Stimulated activated CD8-positive, alpha-beta memory T cell treated with anti-CD3 and anti-CD28 coated beads, Interleukin-2, amount 100 ng/mL, for 1 hour (primary cell): ENCODE data around the gene ARPC3.
"Not testable (repeated sequence)": the region's sequence is repeated elsewhere in the genome, so short reads cannot be mapped to it uniquely, and the experiment has no call there.

Experiments used
- DNase-seq, 2 donors: peaks; one replicate each; pipeline ENCODE4 v3.0.0-alpha.2; 2020; ENCODE audit warnings: low read depth in 2 of 2

ARPC3 gene

DNA sequence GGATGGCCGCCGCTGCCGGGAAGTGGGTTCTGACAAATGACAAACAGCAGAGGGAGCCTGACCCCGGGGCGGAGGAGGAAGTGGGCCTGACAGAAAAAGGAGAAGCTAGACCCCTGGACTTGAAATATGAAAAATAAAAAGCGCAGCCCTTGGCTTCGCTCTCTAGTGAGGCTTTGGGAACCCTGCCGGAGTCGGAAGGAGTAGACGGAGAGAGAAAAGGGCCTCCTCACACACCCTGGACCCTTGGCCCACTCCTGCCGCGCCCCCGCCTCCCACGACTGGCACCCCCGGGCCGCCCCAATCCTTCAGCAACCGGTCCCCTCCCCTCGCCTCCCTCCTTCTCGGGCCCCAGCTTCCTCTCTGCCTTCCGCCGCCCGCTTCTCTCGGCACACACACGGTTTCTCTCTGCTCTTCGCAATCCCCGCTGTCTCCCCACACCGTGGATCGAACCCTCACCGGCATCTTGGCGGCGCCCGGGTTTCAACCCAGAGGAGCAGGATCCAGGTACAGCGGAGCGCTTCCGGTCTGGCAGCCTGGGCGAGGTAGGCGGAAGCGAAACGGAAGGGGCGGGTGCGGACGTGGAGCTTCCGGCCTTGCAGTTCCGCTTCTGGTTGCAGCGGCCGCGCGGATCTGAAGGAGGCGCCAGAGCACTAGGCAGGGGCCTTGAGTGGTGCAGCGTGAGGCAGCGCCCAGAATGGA is at the start of gene ARPC3:
TSS of gene ARPC3 (minus strand) at position 539 of the 699 bp plus-strand sequence. CDS start at position 462, 77 bp downstream.
- DNase-seq = peak; percentile 84 to 90

GRCh38 chr12:110498984-110499706 is 49.0 kb upstream of the ARPC3 start:
- DNase-seq = no peak

DNA sequence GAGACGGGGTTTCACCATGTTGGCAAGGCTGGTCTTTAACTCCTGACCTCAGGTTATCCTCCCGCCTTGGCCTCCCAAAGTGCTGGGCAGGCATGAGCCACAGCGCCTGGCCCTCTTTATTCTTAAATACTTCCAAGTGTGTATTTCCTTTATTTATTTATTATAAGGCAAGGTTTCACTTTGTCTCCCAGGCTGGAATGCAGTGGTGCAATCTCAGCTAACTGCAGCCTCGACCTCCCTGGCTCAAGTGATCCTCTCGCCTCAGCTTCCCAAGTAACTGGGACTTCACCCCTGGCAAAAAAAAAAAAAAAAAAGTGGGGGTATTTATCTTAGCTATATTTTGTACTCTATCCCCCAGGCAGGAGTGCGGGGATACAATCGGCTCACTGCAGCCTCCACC is 25.3 kb upstream of the ARPC3 start:
- DNase-seq = no peak

GRCh38 chr12:110468214-110469048 is 18.3 kb upstream of the ARPC3 start, which contains the start of the genes FAM216A and GPN3:
Gene FAM216A, plus strand, starts transcription at chr12:110468845. Its CDS starts 31 bp downstream, at chr12:110468876.
Gene GPN3, minus strand, starts transcription at chr12:110468257. Its CDS starts 54 bp downstream, at chr12:110468203.
- peak; percentile 87 to 90 for DNase-seq

DNA sequence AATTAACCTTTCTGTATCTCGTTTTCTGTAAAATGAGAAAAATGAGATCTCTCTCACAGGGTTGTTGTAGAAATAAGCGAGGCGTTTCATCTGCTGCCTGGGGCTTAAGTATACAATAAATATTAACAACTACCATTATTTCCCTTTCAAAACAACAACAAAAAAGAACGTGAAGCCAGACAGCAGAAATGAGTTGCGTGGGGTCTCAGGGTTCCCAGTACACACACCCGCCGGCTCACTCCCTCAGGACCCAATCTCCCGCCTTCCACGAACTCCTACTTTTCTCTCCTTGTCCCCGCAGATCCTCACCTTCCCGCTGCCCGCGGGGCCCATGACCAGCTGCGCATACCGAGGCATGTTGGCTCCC is 17.7 kb upstream of the ARPC3 start:
- DNase-seq = no peak

DNA sequence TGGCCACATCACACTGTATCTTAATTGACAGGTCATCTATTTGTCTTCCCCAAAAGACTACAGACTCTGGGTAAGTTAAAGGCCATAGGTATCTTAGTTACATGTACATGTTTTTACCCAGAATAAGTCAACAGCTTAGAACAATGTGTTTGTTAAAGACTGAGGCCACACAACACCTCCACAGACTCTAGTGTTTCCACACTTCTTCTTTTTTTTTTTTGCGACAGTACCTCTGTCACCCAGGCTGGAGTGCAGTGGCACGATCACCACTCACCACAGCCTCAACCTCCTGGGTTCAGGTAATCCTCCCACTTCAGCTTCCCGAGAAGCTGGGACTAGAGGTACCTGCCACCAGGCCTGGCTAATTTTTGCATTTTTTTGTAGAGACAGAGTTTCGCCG is 16.7 kb upstream of the ARPC3 start:
- no peak for DNase-seq

- not testable (repeated sequence) for DNase-seq
These were observed 15.6 kb upstream of the ARPC3 start for GRCh38 chr12:110465765-110466164.

GRCh38 chr12:110465024-110465423 is 14.9 kb upstream of the ARPC3 start:
- DNase-seq = no peak

DNA sequence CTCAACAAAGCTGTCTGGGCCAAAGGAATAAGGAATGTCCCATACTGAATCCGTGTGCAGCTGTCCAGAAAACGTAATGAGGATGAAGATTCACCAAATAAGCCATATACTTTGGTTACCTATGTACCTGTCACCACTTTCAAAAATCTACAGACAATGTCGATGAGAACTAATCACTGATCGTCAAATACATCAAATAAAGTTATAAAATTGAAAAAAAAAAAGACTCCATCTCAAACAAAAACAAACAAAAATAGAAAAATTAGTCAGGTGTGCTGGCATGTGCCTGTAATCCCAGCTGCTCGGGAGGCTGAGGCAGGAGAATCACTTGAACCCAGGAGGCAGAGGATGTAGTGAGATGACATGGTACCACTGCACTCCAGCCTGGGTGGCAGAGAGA is 11.1 kb upstream of the ARPC3 start:
- DNase-seq = not testable (repeated sequence)

DNA sequence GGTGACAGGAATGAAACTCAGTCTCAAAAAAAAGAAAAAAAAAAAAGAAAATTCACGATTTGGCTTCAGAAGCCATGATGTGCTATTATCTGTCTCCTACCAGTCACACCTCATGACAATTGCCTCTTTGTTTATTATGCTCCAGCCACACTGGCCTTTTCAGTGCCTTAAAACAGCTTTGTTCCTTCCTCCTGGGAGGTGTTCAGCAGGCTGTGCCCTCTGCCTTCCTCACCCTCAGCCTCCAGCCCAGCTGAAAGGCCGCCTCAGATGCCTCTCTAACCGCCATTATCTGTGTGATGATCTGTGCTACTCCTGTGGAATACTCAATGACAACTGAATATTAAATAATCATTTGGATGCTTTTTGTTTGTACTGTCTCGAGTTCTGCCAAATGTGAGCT is 8.6 kb upstream of the ARPC3 start:
- DNase-seq = no peak

GRCh38 chr12:110453569-110454296 is 3.6 kb upstream of the ARPC3 start:
- DNase-seq = no peak

- DNase-seq = no peak
These were observed 1.1 kb upstream of the ARPC3 start for GRCh38 chr12:110451263-110451662.

DNA sequence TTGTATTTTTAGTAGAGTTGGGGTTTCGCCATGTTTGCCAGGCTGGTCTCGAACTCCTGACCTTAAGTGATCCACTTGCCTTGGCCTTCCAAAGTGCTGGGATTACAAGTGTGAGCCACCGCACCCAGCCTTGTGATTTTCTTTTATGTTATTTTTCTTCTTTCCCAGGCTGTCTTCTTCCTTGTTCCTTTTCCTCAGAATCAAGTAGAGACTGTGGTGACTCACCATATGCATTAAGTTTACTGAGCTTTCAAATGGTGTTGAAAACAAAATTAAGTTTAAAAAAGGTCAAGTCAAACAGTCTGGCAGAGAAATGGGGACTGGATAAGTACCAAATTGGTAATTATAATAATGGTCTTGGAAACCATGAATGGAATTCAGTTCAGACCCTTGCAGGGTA is 5.7 kb downstream of the ARPC3 start:
- no peak for DNase-seq

DNA sequence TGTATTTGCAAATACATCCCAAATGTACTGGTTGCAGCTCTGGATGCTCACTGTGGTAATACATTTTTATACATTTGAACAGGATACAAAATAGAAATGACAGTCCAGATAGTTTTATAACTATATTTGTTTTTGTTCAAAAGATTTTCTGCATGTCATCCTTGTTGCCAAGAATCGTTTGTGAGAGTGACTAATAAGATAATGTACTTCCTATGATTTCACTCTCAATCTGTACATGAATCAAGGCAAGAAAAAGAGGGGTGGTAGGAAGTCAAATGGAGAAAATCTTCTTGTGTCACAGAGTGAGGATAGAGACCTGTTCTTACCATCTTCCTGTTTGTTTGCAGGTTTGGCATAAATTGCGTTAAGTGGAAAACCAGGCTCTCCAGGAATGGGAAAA is 13.9 kb downstream of the ARPC3 start:
- no peak for DNase-seq

DNA sequence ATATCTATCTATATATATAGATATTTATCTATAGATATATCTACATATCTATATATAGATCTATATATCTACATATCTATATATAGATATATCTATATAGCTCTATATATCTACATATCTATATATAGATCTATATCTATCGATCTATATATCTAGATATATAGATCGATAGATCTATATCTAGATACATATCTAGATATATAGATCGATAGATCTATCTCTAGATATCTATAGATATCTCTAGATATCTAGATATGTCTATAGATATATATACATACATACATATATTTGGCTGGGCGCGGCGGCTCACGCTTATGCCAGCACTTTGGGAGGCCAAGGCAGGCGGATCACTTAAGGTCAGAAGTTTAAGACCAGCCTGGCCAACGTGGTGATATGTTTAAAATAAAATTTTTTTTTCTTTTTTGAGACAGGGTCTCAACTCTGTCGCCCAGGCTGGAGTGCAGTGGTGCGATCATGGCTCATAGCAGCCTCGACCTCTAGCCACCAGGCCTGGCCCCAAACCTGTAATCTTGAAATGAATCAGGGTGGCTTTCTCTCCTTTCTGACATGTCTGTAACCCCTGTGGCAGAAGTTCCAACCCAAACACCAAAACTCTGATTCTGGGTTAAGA is 18.1 kb downstream of the ARPC3 start:
- DNase-seq = no peak

- not testable (repeated sequence) for DNase-seq
These were observed 20.5 kb downstream of the ARPC3 start for GRCh38 chr12:110429676-110430075.

- no peak for DNase-seq
These were observed 23.7 kb downstream of the ARPC3 start for GRCh38 chr12:110426406-110426805.

GRCh38 chr12:110424237-110424636 is 25.9 kb downstream of the ARPC3 start:
- DNase-seq = no peak

DNA sequence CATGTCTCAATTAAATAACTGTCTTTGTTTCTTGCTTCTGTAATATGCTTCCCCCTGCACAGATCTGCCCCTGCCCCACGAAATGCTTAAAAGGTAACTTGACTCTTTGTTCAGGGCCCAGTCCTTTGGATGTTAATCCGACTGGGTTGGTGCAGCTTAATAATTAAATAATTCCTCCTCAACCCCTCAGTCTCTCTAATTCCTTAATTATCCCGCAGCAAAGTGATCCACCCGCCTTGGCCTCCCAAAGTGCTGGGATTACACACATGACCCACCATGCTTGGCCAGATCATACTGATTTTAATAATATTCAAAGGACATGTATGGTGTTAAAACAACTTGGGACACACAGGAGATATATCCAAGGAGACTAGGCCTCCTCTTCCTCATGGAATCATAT is 28.4 kb downstream of the ARPC3 start:
- DNase-seq = no peak

DNA sequence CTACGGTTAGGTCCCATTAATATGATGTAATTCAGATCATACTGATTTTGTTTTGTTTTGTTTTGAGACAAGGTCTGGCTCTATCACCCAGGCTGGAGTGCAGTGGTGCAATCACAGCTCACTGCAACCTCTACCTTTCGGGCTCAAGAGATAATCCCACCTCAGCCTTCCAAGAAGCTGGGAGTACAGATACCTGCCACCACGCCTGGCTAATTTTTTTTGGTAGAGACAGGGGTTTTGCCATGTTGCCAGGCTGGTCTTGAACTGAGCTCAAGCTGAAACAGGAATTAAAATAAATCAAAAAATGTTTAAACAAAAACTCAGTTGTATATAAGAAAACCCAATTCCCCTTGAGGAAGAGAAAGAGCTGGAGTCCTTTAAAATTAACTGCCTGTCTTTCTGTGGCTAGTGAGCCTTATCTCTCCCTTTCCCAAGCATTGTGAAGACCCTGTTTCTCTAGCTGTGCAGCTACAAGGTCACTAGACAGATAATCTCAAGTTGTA is 28.9 kb downstream of the ARPC3 start:
- no peak for DNase-seq

DNA sequence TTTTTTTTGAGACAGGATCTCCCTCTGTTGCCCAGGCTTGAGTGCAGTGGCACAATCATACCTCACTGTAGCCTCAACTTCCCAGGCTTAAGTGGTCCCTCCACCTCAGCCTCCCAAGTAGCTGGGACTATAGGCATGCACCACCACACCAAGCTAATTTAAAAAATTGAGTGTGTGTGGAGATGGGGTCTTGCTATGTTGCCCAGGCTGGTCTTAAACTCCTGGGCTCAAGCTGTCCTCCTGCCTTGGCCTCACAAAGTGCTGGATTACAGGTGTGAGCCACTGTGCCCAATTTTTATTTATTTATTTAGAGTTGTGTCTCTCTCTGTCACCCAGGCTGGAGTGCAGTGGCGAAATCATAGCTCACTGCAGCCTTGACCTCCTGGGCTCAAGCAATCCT is 29.5 kb downstream of the ARPC3 start:
- DNase-seq = not testable (repeated sequence)
